IMR-90 (cell line): ENCODE results near the gene PIK3CG. TPM values are rescaled to one million over a fixed set of nuclear protein-coding genes. Genes with fewer than 3 reads are reported as not detected.

Experiments used
- ATAC-seq: fragments of 200-7000 bp; cut with Tn5 transposase; 2 replicates; pipeline ENCODE4 v1.9.1; 2020; ENCODE audit warnings: low read depth, mild to moderate bottlenecking, moderate library complexity
- BruUV-seq: library from RNA; stranded (reverse); fragments of 400-500 nt; replicated peaks from 2 replicates; lab custom pipeline; 2021; lab: Mats Ljungman, UMichigan
- CTCF ChIA-PET: fragments of 300-600 bp; formaldehyde crosslinking; extraction: SDS; loops from one replicate; lab custom pipeline; 2021; ENCODE audit warnings: antibody characterized with exemption; lab: Yijun Ruan, JAX
- POLR2A ChIA-PET: fragments of 300-600 bp; sonication (Branson Sonifier 250); formaldehyde crosslinking; loops from one replicate; lab custom pipeline; 2022; ENCODE audit warnings: antibody characterized with exemption; ENCODE audit not compliant: unreplicated experiment; lab: Charles Lee
- DNase-seq: peaks from one replicate; pipeline ENCODE4 v3.0.0; 2013
- H2AFZ ChIP-seq: replicated peaks from 2 replicates; pipeline ENCODE3; 2013; ENCODE audit warnings: low read length, mild to moderate bottlenecking; ENCODE audit not compliant: poor library complexity
- H2AK5ac ChIP-seq: 2 replicates; pipeline ENCODE4 v1.6.1; 2013; ENCODE audit warnings: low read depth, low read length, inconsistent platforms
- H2AK9ac ChIP-seq: replicated peaks from 2 replicates; pipeline ENCODE3; 2013; ENCODE audit warnings: mild to moderate bottlenecking, low read depth, low read length, moderate library complexity; ENCODE audit not compliant: poor library complexity
- H2BK120ac ChIP-seq: 2 replicates; pipeline ENCODE4 v1.6.1; 2013; ENCODE audit warnings: low read depth, low read length, inconsistent platforms
- H2BK15ac ChIP-seq: 3 replicates; pipeline ENCODE4 v1.6.1; 2013; ENCODE audit warnings: low read depth, low read length, inconsistent platforms
- H2BK20ac ChIP-seq: 2 replicates; pipeline ENCODE4 v1.6.1; 2013; ENCODE audit warnings: low read depth, mild to moderate bottlenecking, inconsistent platforms, low read length, moderate library complexity
- H2BK5ac ChIP-seq: 2 replicates; pipeline ENCODE4 v1.6.1; 2013; ENCODE audit warnings: mild to moderate bottlenecking, low read depth, low read length, inconsistent platforms; ENCODE audit not compliant: poor library complexity, severe bottlenecking
- H3K14ac ChIP-seq: replicated peaks from 2 replicates; pipeline ENCODE4 v1.6.1; 2013; ENCODE audit warnings: low read depth, low read length, inconsistent platforms
- H3K18ac ChIP-seq: 2 replicates; pipeline ENCODE4 v1.6.1; 2013; ENCODE audit warnings: low read depth, low read length, control low read depth
- H3K23ac ChIP-seq: 2 replicates; pipeline ENCODE4 v1.6.1; 2013; ENCODE audit warnings: low read depth, low read length, inconsistent platforms
- H3K27ac ChIP-seq: 2 replicates; pipeline ENCODE4 v1.5.1; 2013; ENCODE audit warnings: mild to moderate bottlenecking, control low read depth, low read length; ENCODE audit not compliant: insufficient read depth
- H3K27me3 ChIP-seq: 2 replicates; pipeline ENCODE4 v1.6.1; 2013; ENCODE audit warnings: low read length; ENCODE audit not compliant: control insufficient read depth, insufficient read depth
- H3K36me3 ChIP-seq: 2 replicates; pipeline ENCODE4 v1.6.1; 2013; ENCODE audit warnings: low read length, mixed read lengths; ENCODE audit not compliant: control insufficient read depth, insufficient read depth
- H3K4ac ChIP-seq: 2 replicates; pipeline ENCODE4 v1.6.1; 2013; ENCODE audit warnings: low read depth, low read length, inconsistent platforms
- H3K4me1 ChIP-seq: 2 replicates; pipeline ENCODE4 v1.6.1; 2013; ENCODE audit warnings: low read length, mixed read lengths; ENCODE audit not compliant: control insufficient read depth, insufficient read depth
- H3K4me2 ChIP-seq: 2 replicates; pipeline ENCODE4 v1.6.1; 2013; ENCODE audit warnings: low read depth, mild to moderate bottlenecking, control low read depth, low read length, moderate library complexity
- H3K4me3 ChIP-seq: 2 replicates; pipeline ENCODE4 v1.5.1; 2013; ENCODE audit warnings: low read depth, mild to moderate bottlenecking, control low read depth, low read length, moderate library complexity; ENCODE audit not compliant: insufficient read depth
- H3K56ac ChIP-seq: 2 replicates; pipeline ENCODE4 v1.6.1; 2013; ENCODE audit warnings: low read length, inconsistent platforms; ENCODE audit not compliant: insufficient read depth; ENCODE audit errors: extremely low read depth
- H3K79me1 ChIP-seq, 2 experiments: 2 replicates each; pipeline ENCODE4 v1.6.1; 2013; ENCODE audit warnings: low read length in 2 of 2, inconsistent platforms in 1 of 2, low read depth in 1 of 2
- H3K9ac ChIP-seq: 2 replicates; pipeline ENCODE4 v1.6.1; 2013; ENCODE audit warnings: low read depth, low read length, control low read depth
- H3K9me1 ChIP-seq: 2 replicates; pipeline ENCODE4 v1.6.1; 2013; ENCODE audit warnings: low read length, inconsistent platforms; ENCODE audit not compliant: insufficient read depth
- H3K9me3 ChIP-seq: 2 replicates; pipeline ENCODE4 v1.6.1; 2013; ENCODE audit warnings: low read length; ENCODE audit not compliant: control insufficient read depth, insufficient read depth
- H4K20me1 ChIP-seq: 2 replicates; pipeline ENCODE4 v1.6.1; 2013; ENCODE audit warnings: low read length, inconsistent platforms; ENCODE audit not compliant: insufficient read depth
- H4K5ac ChIP-seq: 2 replicates; pipeline ENCODE4 v1.6.1; 2013; ENCODE audit warnings: mild to moderate bottlenecking, low read depth, low read length, control low read depth
- H4K8ac ChIP-seq, 2 experiments: 2 replicates each; pipeline ENCODE4 v1.6.1; 2013; ENCODE audit warnings: low read depth in 2 of 2, low read length in 2 of 2, control low read depth in 1 of 2, inconsistent platforms in 1 of 2
- H4K91ac ChIP-seq: 2 replicates; pipeline ENCODE4 v1.6.1; 2013; ENCODE audit warnings: low read depth, low read length, inconsistent platforms; ENCODE audit not compliant: insufficient read depth
- FOS ChIP-seq: fragments of 150-350 bp; IDR thresholded peaks from 2 replicates; pipeline ENCODE4 v1.6.1; 2016; ENCODE audit warnings: low read depth, low read length
- MAZ ChIP-seq: IDR thresholded peaks from 2 replicates; pipeline ENCODE4 v1.6.1; 2012; ENCODE audit warnings: low read depth, mild to moderate bottlenecking, low read length, improper control_type of control experiment, moderate library complexity, borderline replicate concordance
- NFE2L2 ChIP-seq: fragments of 150-350 bp; IDR thresholded peaks from 2 replicates; pipeline ENCODE4 v1.6.1; 2016; ENCODE audit warnings: low read depth, mild to moderate bottlenecking, low read length
- RAD21 ChIP-seq: IDR thresholded peaks from 2 replicates; pipeline ENCODE4 v1.6.1; 2012; ENCODE audit warnings: low read length, improper control_type of control experiment
- RFX5 ChIP-seq: IDR thresholded peaks from 2 replicates; pipeline ENCODE4 v1.8.0; 2012; ENCODE audit warnings: low read depth, mild to moderate bottlenecking, low read length, moderate library complexity
- SMC3 ChIP-seq: fragments of 150-350 bp; IDR thresholded peaks from 2 replicates; pipeline ENCODE4 v1.6.1; 2016; ENCODE audit warnings: low read depth, mild to moderate bottlenecking, antibody characterized with exemption, low read length, moderate library complexity
- WGBS, 2 experiments: methylation state at CpG; one replicate each; pipeline versions ENCODE4 v1.1.5 to v1.1.7; 2013; ENCODE audit warnings: missing lambda C conversion rate in 2 of 2; ENCODE audit not compliant: insufficient read length in 1 of 2; ENCODE audit errors: extremely low coverage in 2 of 2; 5-methylcytosine and 5-hydroxymethylcytosine counted together
- dilution Hi-C: fragments of 300-500 bp; cut with HindIII; formaldehyde crosslinking; loops from one replicate; pipeline ENCODE4 v1.14.3; 2018; ENCODE audit warnings: low sequenced_read_pairs; ENCODE audit not compliant: unreplicated experiment
- in situ Hi-C: fragments of 300-500 bp; cut with MboI; formaldehyde crosslinking; loops from 3 replicates; pipeline ENCODE4 v1.14.3; 2019; ENCODE audit warnings: low sequenced_read_pairs, inconsistent platforms, mixed read lengths
- intact Hi-C: fragments of 100-400 bp; cut with micrococcal nuclease; formaldehyde crosslinking; loops from 2 replicates; pipeline ENCODE4 v1.10.0; 2022
- polyA plus RNA-seq, 3 experiments: library from polyadenylated mRNA; depleted of rRNA; stranded (reverse); fragments of >200 nt; gene quantifications; 2 replicates each; pipeline ENCODE4 v1.2.3, GENCODE V29; 2012; ENCODE audit warnings: low replicate concordance in 1 of 3
- total RNA-seq: library from RNA; depleted of rRNA; stranded (reverse); fragments of >200 nt; gene quantifications from 2 replicates; pipeline ENCODE4 v1.2.3, GENCODE V29; 2012
- TF ChIP-seq, protein P1 (sequence below): fragments of 150-350 bp; IDR thresholded peaks from 2 replicates; pipeline ENCODE4 v1.6.1; 2016; ENCODE audit warnings: low read depth, mild to moderate bottlenecking, low read length, moderate library complexity, borderline replicate concordance

PIK3CG gene
- total and polyA plus RNA-seq, 2 of the 4 experiments (the other 2 are of a cell fraction), result under 0.01 TPM; not detected in 1

DNA sequence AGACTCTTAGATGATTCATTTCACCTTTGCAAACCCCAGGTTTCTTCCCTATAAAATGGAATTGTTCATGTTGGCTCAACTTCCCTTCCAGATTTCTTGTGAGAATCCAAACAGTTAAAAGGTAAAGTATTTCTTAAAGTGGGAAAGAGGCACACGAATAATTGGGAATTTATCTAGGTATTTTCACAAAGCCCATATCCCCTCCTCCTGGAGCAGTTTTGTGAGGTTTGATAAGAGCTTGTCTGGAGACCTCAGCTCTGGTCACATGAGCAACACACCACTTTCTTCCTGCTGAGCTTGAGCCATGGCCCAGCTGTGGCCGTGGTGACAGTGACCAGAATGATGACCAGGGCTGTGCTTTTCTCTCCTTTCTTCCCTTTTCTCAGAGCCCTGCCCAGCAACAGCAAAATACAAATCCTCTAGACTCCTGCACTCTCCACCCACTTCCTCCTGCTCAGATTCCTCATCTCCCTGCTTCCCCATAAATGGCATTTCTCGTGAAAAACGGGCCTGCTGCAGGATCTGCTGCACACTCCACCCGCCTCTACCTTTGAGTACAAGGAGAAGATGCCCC is 87.7 kb downstream of the PIK3CG start:
- DNase-seq, result no peak
- Histone ChIP-seq H3K4me1 (peaks cover 2% of the 10 kb centered on the region; the same call in 1 of the 2 replicates), H2BK120ac (no peak overlapping the region), H3K36me3 (no peaks in the 10 kb centered on the region), H3K4me3 (no peak overlapping the region), H3K56ac (no peak overlapping the region), H3K27ac (no peak overlapping the region), H3K27me3 (peaks cover 10% of the 10 kb centered on the region), H2BK20ac (no peak overlapping the region), H3K23ac (no peak overlapping the region), H4K5ac (no peak overlapping the region; the same call in 1 of the 2 replicates), H3K9ac (no peak overlapping the region), H3K14ac (no peak overlapping the region), H2AK5ac (no peak overlapping the region), H2AK9ac (no peak overlapping the region), H3K9me1 (no peaks in the 10 kb centered on the region), H2BK5ac (no peak overlapping the region), H2AFZ (peak overlapping the region; percentile 76), H3K79me1 (no peaks in the 10 kb centered on the region), H4K91ac (no peak overlapping the region), H2BK15ac (no peak overlapping the region), H3K4ac (0 out of 2 replicates have a peak overlapping the region, but pooled peaks have one; percentile 40), H4K20me1 (no peaks in the 10 kb centered on the region), H3K9me3 (no peaks in the 10 kb centered on the region), H3K18ac (no peak overlapping the region), H3K4me2 (no peak overlapping the region), H4K8ac (no peak overlapping the region)
- no CpG with 5 or more reads among the region's 5 CpGs for WGBS, 2 experiments
- peak; percentile 32 for ATAC-seq
- no peak for TF ChIP-seq FOS
- TF ChIP-seq RFX5, result no peak
- TF ChIP-seq SMC3, result no peak
- no peak for TF ChIP-seq MAZ
- TF ChIP-seq, protein P1, sequence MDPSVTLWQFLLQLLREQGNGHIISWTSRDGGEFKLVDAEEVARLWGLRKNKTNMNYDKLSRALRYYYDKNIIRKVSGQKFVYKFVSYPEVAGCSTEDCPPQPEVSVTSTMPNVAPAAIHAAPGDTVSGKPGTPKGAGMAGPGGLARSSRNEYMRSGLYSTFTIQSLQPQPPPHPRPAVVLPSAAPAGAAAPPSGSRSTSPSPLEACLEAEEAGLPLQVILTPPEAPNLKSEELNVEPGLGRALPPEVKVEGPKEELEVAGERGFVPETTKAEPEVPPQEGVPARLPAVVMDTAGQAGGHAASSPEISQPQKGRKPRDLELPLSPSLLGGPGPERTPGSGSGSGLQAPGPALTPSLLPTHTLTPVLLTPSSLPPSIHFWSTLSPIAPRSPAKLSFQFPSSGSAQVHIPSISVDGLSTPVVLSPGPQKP, result no peak
- TF ChIP-seq RAD21, result no peak
- TF ChIP-seq NFE2L2, result no peak
- POLR2A ChIA-PET, result no interaction called here
- intact Hi-C loops (loop anchor here (5.0 kb wide), 1 partner anchor 95 kb away; no protein-coding TSS in a partner anchor), in situ Hi-C loops (no loop called here), dilution Hi-C loops (no loop called here)
- CTCF ChIA-PET, result no interaction called here
- no TSS peak for BruUV-seq
